K562 (cell line): ENCODE data around the gene RECK. TPM values are rescaled to one million over a fixed set of nuclear protein-coding genes. Genes with fewer than 3 reads are reported as not detected.

ENCODE experiments used
- ATAC-seq: fragments of 200-7000 bp; cut with Tn5 transposase; 3 replicates; pipeline ENCODE4 v1.9.1; 2020; ENCODE audit warnings: moderate library complexity
- BruUV-seq: library from RNA; stranded (reverse); fragments of 400-500 nt; replicated peaks from 2 replicates; lab custom pipeline; 2021; lab: Mats Ljungman, UMichigan
- CTCF ChIA-PET: fragments of 300-600 bp; formaldehyde crosslinking; extraction: SDS; loops from one replicate; lab custom pipeline; 2021; ENCODE audit warnings: low intra/inter-chr PET ratio; lab: Yijun Ruan, JAX
- POLR2A ChIA-PET: fragments of 300-600, 350-650 bp; sonication (Branson Sonifier 250); formaldehyde crosslinking; extraction: SDS; loops from one replicate; lab custom pipeline; 2021; ENCODE audit warnings: antibody characterized with exemption, inconsistent platforms; lab: Yijun Ruan, JAX
- DNase-seq, 4 experiments: peaks; one replicate each; pipeline versions ENCODE4 v3.0.0 to v3.0.0-alpha.2; 2011 to 2018; ENCODE audit warnings: low spot score in 3 of 4, mixed read lengths in 3 of 4; ENCODE audit errors: extremely low read depth in 1 of 4
- FAIRE-seq: peaks from 2 replicates; lab custom pipeline; 2011; peaks lifted over from hg19 to GRCh38; lab: Jason Lieb, UNC
- H2AFZ ChIP-seq: 2 replicates; pipeline ENCODE4 v1.6.0; 2011; ENCODE audit warnings: low read depth, low read length, control low read depth, inconsistent platforms
- H3K27ac ChIP-seq: fragments of 200-600 bp; 3 replicates; pipeline ENCODE4 v1.8.0; 2011; ENCODE audit warnings: low read depth, mild to moderate bottlenecking, control low read depth, inconsistent platforms, low read length, moderate library complexity, mixed read lengths; ENCODE audit errors: extremely low read depth
- H3K27me3 ChIP-seq, 2 experiments: fragments of 300-600 bp in 1 of 2; 2 replicates in 1 of 2; 3 replicates in 1 of 2; pipeline versions ENCODE4 v1.6.0 to v1.8.0; 2011; ENCODE audit warnings: inconsistent platforms in 2 of 2, low read length in 2 of 2, mild to moderate bottlenecking in 1 of 2, mixed read lengths in 1 of 2, moderate library complexity in 1 of 2; ENCODE audit not compliant: control insufficient read depth in 2 of 2, insufficient read depth in 2 of 2
- H3K36me3 ChIP-seq: fragments of 300-600 bp; 3 replicates; pipeline ENCODE4 v1.8.0; 2011; ENCODE audit warnings: mild to moderate bottlenecking, low read length, inconsistent platforms; ENCODE audit not compliant: control insufficient read depth, insufficient read depth
- H3K4me1 ChIP-seq, 2 experiments: fragments of 200-600 bp in 1 of 2; replicated peaks in 1 of 2; 2 replicates in 1 of 2; 3 replicates in 1 of 2; pipeline versions ENCODE4 v1.5.1 to v1.8.0; 2011; ENCODE audit warnings: inconsistent platforms in 2 of 2, low read length in 2 of 2, mild to moderate bottlenecking in 1 of 2, mixed read lengths in 1 of 2, moderate library complexity in 1 of 2; ENCODE audit not compliant: control insufficient read depth in 2 of 2, insufficient read depth in 2 of 2
- H3K4me2 ChIP-seq: 2 replicates; pipeline ENCODE4 v1.6.1; 2011; ENCODE audit warnings: low read length, control low read depth, inconsistent platforms, mixed read lengths; ENCODE audit not compliant: insufficient read depth
- H3K4me3 ChIP-seq: fragments of 200-600 bp; sonication (generic), shearing (Covaris generic); 2 replicates; pipeline ENCODE4 v1.5.1; 2016; ENCODE audit warnings: control low read depth, inconsistent platforms
- H3K79me2 ChIP-seq: fragments of 200-600 bp; 3 replicates; pipeline ENCODE4 v1.8.0; 2011; ENCODE audit warnings: low read length, inconsistent platforms; ENCODE audit not compliant: control insufficient read depth, insufficient read depth
- H3K9ac ChIP-seq, 2 experiments: 2 replicates each; pipeline versions ENCODE4 v1.6.0 to v1.6.1; 2011; ENCODE audit warnings: low read depth in 2 of 2, low read length in 2 of 2, control low read depth in 1 of 2, inconsistent platforms in 1 of 2, mild to moderate bottlenecking in 1 of 2, mixed read lengths in 1 of 2; ENCODE audit not compliant: insufficient read depth in 1 of 2
- H3K9me1 ChIP-seq: one replicate; pipeline ENCODE4 v1.6.0; 2011; ENCODE audit warnings: inconsistent platforms, mild to moderate bottlenecking, low read length, moderate library complexity; ENCODE audit not compliant: control insufficient read depth, insufficient read depth
- H3K9me3 ChIP-seq: replicated peaks from 2 replicates; pipeline ENCODE4 v1.5.1; 2011; ENCODE audit warnings: low read depth, low read length, inconsistent platforms; ENCODE audit not compliant: control insufficient read depth, insufficient read depth
- H4K20me1 ChIP-seq: replicated peaks from 2 replicates; pipeline ENCODE4 v1.6.1; 2011; ENCODE audit warnings: low read length, inconsistent platforms, mixed read lengths; ENCODE audit not compliant: control insufficient read depth, insufficient read depth
- CREB1 ChIP-seq, 2 experiments: sonication (generic) in 1 of 2; formaldehyde crosslinking in 1 of 2; IDR thresholded peaks; 2 replicates each; pipeline versions ENCODE4 v1.6.1 to v1.8.0; 2012 to 2022; ENCODE audit warnings: inconsistent platforms in 1 of 2, mild to moderate bottlenecking in 1 of 2, missing genetic modification reagents in 1 of 2, moderate library complexity in 1 of 2
- EP300 ChIP-seq: IDR thresholded peaks from 2 replicates; pipeline ENCODE4 v1.6.1; 2012; ENCODE audit warnings: low read length, improper control_type of control experiment
- KAT8 ChIP-seq: fragments of 450-650 bp; IDR thresholded peaks from 2 replicates; pipeline ENCODE4 v1.6.1; 2016; ENCODE audit warnings: low read depth, mild to moderate bottlenecking
- KDM4B ChIP-seq, 2 experiments: fragments of 450-650 bp in 1 of 2; sonication (generic) in 1 of 2; IDR thresholded peaks; 2 replicates each; pipeline ENCODE4 v1.6.1; 2016 to 2017; ENCODE audit warnings: borderline replicate concordance in 2 of 2, antibody characterized with exemption in 1 of 2, low read depth in 1 of 2, mild to moderate bottlenecking in 1 of 2
- MXI1 ChIP-seq: IDR thresholded peaks from 2 replicates; pipeline ENCODE4 v1.6.1; 2011; ENCODE audit warnings: low read depth, mild to moderate bottlenecking, improper control_type of control experiment, low read length
- POLR3A ChIP-seq: IDR thresholded peaks from 2 replicates; pipeline ENCODE4 v1.6.1; 2011; ENCODE audit warnings: borderline replicate concordance, mild to moderate bottlenecking, moderate library complexity; ENCODE audit not compliant: insufficient read length, insufficient read depth; ENCODE audit errors: extremely low read depth
- RBM14 ChIP-seq: fragments of 200-400 bp; formaldehyde crosslinking; IDR thresholded peaks from 2 replicates; pipeline ENCODE4 v1.6.1; 2018; ENCODE audit warnings: low read depth, mild to moderate bottlenecking, low read length, moderate library complexity, borderline replicate concordance; ENCODE audit not compliant: insufficient read depth
- SRSF9 ChIP-seq: fragments of 200-400 bp; formaldehyde crosslinking; IDR thresholded peaks from 2 replicates; pipeline ENCODE4 v1.6.1; 2017; ENCODE audit warnings: low read depth, low read length, borderline replicate concordance
- TEAD1 ChIP-seq, 2 experiments: fragments of 450-650 bp in 1 of 2; sonication (generic) in 1 of 2; formaldehyde crosslinking; IDR thresholded peaks; 2 replicates each; pipeline versions ENCODE4 v1.4.0 to v1.8.0; 2020 to 2022; ENCODE audit warnings: mild to moderate bottlenecking in 2 of 2, missing genetic modification reagents in 1 of 2
- ZKSCAN1 ChIP-seq: fragments of 150-350 bp; IDR thresholded peaks from 2 replicates; pipeline ENCODE4 v1.6.1; 2016; ENCODE audit warnings: low read depth, low read length
- ZNF124 ChIP-seq: sonication (generic); formaldehyde crosslinking; IDR thresholded peaks from 2 replicates; pipeline ENCODE4 v1.8.1; 2022; ENCODE audit warnings: missing genetic modification reagents
- ZNF133 ChIP-seq: fragments of 250-450 bp; sonication (Bioruptor Pico); IDR thresholded peaks from 2 replicates; pipeline ENCODE4 v1.4.0; 2020; ENCODE audit warnings: mild to moderate bottlenecking
- WGBS: fragments of 100-300 bp; shearing (Covaris generic); methylation state at CpG from one replicate; pipeline ENCODE4 v1.1.6; 2016; ENCODE audit warnings: low coverage, mixed read lengths; ENCODE audit not compliant: insufficient coverage; ENCODE audit errors: missing lambda C conversion rate; 5-methylcytosine and 5-hydroxymethylcytosine counted together
- in situ Hi-C: fragments of 300-500 bp; cut with MboI; formaldehyde crosslinking; loops from 4 replicates; pipeline ENCODE4 v1.15.0; 2018; ENCODE audit warnings: inconsistent platforms, mixed read lengths
- intact Hi-C: fragments of 100-400 bp; cut with micrococcal nuclease; formaldehyde crosslinking; loops from 2 replicates; pipeline ENCODE4 v1.14.2; 2022
- polyA plus RNA-seq, 8 experiments: library from polyadenylated mRNA; depleted of rRNA in 4 of 8; stranded (reverse) in 5 of 8; unstranded in 3 of 8; fragments of >200 nt; fragmentation: Nextera tagmentation in 2 of 8; fragmentation: Illumina TruSeq in 1 of 8; extraction: Ambion mirVana in 2 of 8; extraction: Trizol in 1 of 8; gene quantifications; 2 replicates each; pipeline versions ENCODE4 v1.2.1 to v1.2.3, GENCODE V29; 2011 to 2014; ENCODE audit warnings: inconsistent platforms in 1 of 8, missing spikeins in 1 of 8
- total RNA-seq, 7 experiments: library from RNA; depleted of rRNA in 6 of 7; stranded (reverse); fragments of >200 nt in 6 of 7; fragmentation: Illumina TruSeq in 2 of 7; extraction: Trizol in 2 of 7; gene quantifications; 2 replicates each; pipeline versions ENCODE4 v1.2.1 to v1.2.3, GENCODE V29; 2011 to 2021; ENCODE audit warnings: low replicate concordance in 1 of 7
- TF ChIP-seq, protein P1 (sequence below): fragments of 250-450 bp; sonication (Bioruptor Pico); IDR thresholded peaks from 2 replicates; pipeline ENCODE4 v1.8.0; 2022; ENCODE audit warnings: inconsistent platforms
- TF ChIP-seq, protein P2 (sequence below): IDR thresholded peaks from 2 replicates; pipeline ENCODE4 v1.6.1; 2011; ENCODE audit not compliant: insufficient read length; ENCODE audit errors: extremely low read depth
- TF ChIP-seq, protein P3 (sequence below): fragments of 250-450 bp; sonication (Bioruptor Pico); IDR thresholded peaks from 2 replicates; pipeline ENCODE4 v1.4.0; 2020
- TF ChIP-seq, protein P4 (sequence below): fragments of 450-650 bp; IDR thresholded peaks from 2 replicates; pipeline ENCODE4 v1.6.1; 2018; ENCODE audit warnings: mild to moderate bottlenecking, low read depth; ENCODE audit not compliant: partially characterized antibody

RECK gene
- total and polyA plus RNA-seq, 9 of the 15 experiments (the other 6 are each of a cell fraction or from before 2014, with no cell fraction given) = 0.04 to 0.36 (median 0.16) TPM

DNA sequence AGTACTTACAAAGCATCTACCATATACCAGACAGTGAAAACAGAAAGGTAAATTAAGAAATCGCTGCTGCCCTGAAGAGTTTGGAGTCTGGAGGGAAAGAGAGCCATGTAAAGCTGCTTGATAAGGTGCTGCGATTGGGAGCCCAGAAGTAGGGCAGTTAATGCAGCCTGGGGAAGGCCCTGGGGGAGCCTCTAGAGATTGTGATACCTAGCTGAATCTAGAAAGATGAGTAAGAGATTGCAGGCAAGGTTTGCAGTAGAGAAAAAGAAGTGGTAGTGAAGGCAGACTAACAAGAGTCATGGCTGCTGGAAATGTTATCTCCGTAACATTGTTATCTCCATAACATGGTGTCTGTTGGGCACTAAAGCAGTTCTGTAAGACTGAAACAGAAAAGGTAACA is 75.8 kb downstream of the RECK start (continued):
- TF ChIP-seq CREB1 (IDR thresholded peaks at IDR 0.05) (no peak), CREB1 (CRISPR knock-in tag; IDR thresholded peaks at IDR 0.05) (no peak), KAT8 (no peak), EP300 (no peak), ZNF124 (no peak), POLR3A (no peak)
- TF ChIP-seq, protein P1, sequence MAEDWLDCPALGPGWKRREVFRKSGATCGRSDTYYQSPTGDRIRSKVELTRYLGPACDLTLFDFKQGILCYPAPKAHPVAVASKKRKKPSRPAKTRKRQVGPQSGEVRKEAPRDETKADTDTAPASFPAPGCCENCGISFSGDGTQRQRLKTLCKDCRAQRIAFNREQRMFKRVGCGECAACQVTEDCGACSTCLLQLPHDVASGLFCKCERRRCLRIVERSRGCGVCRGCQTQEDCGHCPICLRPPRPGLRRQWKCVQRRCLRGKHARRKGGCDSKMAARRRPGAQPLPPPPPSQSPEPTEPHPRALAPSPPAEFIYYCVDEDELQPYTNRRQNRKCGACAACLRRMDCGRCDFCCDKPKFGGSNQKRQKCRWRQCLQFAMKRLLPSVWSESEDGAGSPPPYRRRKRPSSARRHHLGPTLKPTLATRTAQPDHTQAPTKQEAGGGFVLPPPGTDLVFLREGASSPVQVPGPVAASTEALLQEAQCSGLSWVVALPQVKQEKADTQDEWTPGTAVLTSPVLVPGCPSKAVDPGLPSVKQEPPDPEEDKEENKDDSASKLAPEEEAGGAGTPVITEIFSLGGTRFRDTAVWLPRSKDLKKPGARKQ (CRISPR knock-in tag) = no peak

DNA sequence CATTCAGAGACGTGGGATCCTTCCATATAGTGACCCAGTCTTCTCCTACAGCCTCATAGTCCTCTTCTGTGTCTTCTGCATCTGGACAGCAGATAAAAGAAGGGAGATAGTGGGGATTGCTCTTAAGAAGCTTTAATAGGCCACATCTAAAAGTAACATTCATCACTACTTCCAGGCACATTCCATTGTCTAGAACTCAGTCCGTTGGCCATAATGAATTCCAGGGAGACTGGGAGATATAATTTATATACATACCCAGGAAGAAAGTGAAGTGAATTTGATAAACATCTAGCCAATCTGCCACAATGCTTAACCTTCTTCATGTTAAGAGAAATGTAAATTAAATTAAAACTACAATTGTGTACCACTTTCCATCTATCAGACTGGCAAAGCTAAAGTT is 77.3 kb downstream of the RECK start:
- no peak overlapping the region for H3K9ac ChIP-seq
- H3K9me1 ChIP-seq = no peaks in the 10 kb centered on the region
- no peak overlapping the region for H3K27ac ChIP-seq
- ATAC-seq (no peak), DNase-seq (no peak), FAIRE-seq (no peak)
- no peak overlapping the region for H3K4me3 ChIP-seq
- peaks cover 7 to 10% of the 10 kb centered on the region in 2 experiments; a peak in 2 of 5 replicates for H3K27me3 ChIP-seq
- no peaks in the 10 kb centered on the region for H3K79me2 ChIP-seq
- H3K4me1 ChIP-seq = no peaks in the 10 kb centered on the region; a peak in 1 of 5 replicates
- no peak overlapping the region for H3K4me2 ChIP-seq
- POLR2A ChIA-PET = interaction anchor here (0.6 kb wide), 1 partner anchor 631 kb away, joined by 4 read pairs; no protein-coding TSS in a partner anchor
- no TSS peak for BruUV-seq
- H3K36me3 ChIP-seq = no peaks in the 10 kb centered on the region
- H2AFZ ChIP-seq = no peak overlapping the region
- CTCF ChIA-PET = no interaction called here
- H4K20me1 ChIP-seq = no peaks in the 10 kb centered on the region
- intact Hi-C loops (no loop called here), in situ Hi-C loops (no loop called here)
- 7% methylated on average over 2 of the region's 2 CpGs for WGBS
- no peaks in the 10 kb centered on the region for H3K9me3 ChIP-seq
- TF ChIP-seq, protein P2, sequence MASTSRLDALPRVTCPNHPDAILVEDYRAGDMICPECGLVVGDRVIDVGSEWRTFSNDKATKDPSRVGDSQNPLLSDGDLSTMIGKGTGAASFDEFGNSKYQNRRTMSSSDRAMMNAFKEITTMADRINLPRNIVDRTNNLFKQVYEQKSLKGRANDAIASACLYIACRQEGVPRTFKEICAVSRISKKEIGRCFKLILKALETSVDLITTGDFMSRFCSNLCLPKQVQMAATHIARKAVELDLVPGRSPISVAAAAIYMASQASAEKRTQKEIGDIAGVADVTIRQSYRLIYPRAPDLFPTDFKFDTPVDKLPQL = no peak
- TF ChIP-seq, protein P3, sequence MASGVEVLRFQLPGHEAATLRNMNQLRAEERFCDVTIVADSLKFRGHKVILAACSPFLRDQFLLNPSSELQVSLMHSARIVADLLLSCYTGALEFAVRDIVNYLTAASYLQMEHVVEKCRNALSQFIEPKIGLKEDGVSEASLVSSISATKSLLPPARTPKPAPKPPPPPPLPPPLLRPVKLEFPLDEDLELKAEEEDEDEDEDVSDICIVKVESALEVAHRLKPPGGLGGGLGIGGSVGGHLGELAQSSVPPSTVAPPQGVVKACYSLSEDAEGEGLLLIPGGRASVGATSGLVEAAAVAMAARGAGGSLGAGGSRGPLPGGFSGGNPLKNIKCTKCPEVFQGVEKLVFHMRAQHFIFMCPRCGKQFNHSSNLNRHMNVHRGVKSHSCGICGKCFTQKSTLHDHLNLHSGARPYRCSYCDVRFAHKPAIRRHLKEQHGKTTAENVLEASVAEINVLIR (CRISPR knock-in tag) = no peak
- no peak for TF ChIP-seq MXI1
- no peak for TF ChIP-seq ZNF133 (CRISPR knock-in tag)
- no peak for TF ChIP-seq RBM14
- TF ChIP-seq, protein P4, sequence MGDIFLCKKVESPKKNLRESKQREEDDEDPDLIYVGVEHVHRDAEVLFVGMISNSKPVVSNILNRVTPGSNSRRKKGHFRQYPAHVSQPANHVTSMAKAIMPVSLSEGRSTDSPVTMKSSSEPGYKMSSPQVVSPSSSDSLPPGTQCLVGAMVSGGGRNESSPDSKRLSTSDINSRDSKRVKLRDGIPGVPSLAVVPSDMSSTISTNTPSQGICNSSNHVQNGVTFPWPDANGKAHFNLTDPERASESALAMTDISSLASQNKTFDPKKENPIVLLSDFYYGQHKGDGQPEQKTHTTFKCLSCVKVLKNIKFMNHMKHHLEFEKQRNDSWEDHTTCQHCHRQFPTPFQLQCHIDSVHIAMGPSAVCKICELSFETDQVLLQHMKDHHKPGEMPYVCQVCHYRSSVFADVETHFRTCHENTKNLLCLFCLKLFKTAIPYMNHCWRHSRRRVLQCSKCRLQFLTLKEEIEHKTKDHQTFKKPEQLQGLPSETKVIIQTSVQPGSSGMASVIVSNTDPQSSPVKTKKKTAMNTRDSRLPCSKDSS = no peak
- TF ChIP-seq ZNF124 = no peak
- no peak for TF ChIP-seq ZKSCAN1
- TF ChIP-seq KDM4B (IDR thresholded peaks at IDR 0.05; ENCODE audit: borderline replicate concordance in 2 of 2, low read depth in 1 of 2) = no peak
- TF ChIP-seq SRSF9 = no peak
- no peak for TF ChIP-seq TEAD1 (CRISPR knock-in tag; IDR thresholded peaks at IDR 0.05)
